ENCODE results near the gene ENPP6.

- no peak for TF ChIP-seq POLR2A (IDR thresholded peaks at IDR 0.05)
- TF ChIP-seq CTCF (IDR thresholded peaks at IDR 0.05): no peak
These were observed 114.0 kb downstream of the ENPP6 start for GRCh38 chr4:184103527-184104264.
